Measurements from ENCODE around the gene THSD1.
"Not testable (repeated sequence)": the region's sequence is repeated elsewhere in the genome, so short reads cannot be mapped to it uniquely, and the experiment has no call there.

Gene THSD1

GRCh38 chr13:52407436-52407835 lies 1.5 kb upstream of the THSD1 start:
- FAIRE-seq = not testable (repeated sequence)

GRCh38 chr13:52406629-52407028 lies 657 bp upstream of the THSD1 start:
- no peak for FAIRE-seq

DNA sequence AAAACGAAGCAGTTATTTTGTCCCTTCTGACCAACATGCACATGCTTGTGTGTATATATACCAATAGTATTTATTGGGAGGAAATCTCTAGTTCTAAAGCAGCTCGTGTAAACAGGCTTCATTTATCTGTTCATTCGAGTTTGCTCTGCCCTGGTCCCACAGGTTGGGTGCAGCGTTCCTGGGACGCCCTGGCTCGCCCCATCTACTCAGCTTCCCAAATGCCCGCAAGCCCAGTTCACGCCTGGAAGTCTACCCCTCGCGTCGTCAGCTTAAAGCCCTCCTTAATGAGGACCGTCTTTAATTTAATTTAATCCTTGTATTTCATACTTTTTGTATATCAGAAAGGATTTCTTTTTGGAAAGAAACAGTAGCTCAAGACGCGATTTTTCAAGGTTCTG lies 604 bp downstream of the THSD1 start:
- FAIRE-seq = no peak

- no peak for FAIRE-seq
These were observed 6.3 kb downstream of the THSD1 start for GRCh38 chr13:52399708-52400107.

- no peak for FAIRE-seq
These were observed 6.9 kb downstream of the THSD1 start for GRCh38 chr13:52399046-52399445.

DNA sequence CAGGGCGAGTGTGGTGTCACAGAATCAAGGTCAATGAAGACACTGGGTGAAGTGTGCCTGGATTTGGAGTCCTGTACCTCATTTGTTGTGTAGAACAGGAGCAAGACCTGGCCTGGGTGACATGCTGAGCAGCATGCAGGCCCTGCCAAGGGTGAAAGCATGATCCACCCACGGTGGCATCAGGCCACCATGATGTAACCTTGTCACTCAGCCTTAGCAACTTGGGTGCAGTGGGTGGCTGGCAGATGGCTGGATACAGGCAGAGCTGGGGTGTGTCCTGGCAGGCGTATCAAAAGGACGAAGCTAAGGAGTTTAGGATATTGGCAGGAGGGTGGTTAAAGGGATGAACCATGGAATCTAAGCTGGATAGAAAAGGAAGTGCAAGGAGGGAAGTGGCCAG lies 10.3 kb downstream of the THSD1 start:
- no peak for FAIRE-seq

GRCh38 chr13:52394586-52394985 lies 11.4 kb downstream of the THSD1 start:
- FAIRE-seq = no peak

DNA sequence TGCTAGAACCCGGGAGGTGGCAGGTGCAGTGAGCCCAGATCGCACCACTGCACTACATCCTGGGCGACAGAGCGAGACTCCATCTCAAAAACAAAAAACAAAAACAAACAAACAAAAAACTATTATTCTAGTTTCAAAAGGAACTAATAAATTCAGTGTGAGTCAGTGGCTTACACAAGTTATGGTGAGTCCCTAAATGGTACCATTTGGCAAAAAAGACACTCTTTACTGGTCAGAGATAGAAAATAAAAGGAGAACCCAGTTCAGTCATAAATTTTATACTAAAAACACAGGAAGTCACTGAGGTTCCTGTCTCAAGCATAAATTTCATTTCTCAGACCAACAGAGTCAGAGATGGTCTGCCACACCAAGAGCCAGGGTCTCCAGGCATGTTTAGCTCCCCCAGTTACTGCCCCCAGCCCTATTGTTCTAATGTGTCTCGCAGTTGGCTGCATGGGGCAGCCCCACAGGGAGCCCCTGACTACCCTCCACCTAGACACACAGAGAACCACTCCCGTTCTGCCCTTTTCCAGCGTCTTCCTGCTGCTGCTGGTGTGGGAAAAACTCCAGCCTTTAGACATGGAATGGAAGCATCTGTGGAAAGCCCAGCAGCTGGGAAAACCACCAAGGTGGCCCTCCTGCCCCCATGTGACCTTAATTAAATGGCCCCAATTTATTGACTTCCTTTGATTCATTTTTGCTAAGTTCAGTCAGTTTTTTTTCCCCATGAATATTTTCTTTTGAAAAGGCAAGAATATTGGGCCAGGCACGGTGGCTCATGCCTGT lies 12.2 kb downstream of the THSD1 start:
- FAIRE-seq = no peak

DNA sequence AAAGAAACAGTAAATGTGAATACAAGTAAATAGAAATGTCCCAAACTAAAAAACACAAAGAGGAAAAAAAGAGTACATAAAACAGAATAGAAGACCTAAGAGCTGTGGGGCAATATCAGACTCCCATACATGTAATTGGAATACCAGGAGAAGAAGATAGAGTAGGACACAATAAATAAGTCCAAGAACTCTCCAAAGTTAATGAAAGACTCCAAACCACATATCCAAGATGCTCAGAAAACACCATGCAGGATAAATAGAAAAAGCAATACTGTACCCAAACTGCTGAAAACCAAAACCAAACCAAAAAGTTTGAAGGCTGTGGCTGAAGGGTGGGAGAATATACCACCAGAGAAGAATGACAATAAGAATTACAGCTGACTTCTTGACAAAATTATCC lies 18.3 kb downstream of the THSD1 start:
- no peak for FAIRE-seq

GRCh38 chr13:52385870-52386269 lies 20.1 kb downstream of the THSD1 start:
- FAIRE-seq = no peak

GRCh38 chr13:52383366-52383765 lies 22.6 kb downstream of the THSD1 start:
- FAIRE-seq = no peak

DNA sequence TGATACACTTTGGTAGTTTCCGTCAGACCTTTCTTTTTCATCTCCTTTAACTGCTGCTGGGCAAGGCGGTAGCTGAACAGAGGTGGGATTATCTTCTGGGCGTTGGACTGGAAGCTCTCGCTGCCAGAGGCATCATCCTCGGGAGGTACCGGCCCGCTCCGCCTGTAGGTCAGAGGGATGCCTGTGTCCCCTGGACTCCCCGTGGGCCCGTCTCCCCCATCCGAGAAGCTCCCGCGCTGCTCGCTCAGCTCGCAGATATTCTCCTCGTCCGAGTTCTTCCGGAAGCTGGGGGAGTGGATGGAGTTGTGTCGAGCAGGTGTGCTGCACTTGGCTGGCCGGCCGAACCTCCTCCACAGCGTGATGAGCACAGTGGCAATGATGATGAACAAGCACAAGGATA lies 27.7 kb downstream of the THSD1 start:
- no peak for FAIRE-seq

GRCh38 chr13:52377898-52378297 lies 28.1 kb downstream of the THSD1 start:
- FAIRE-seq = no peak

- no peak for FAIRE-seq
These were observed 31.0 kb downstream of the THSD1 start for GRCh38 chr13:52374873-52375411.

- no peak for FAIRE-seq
These were observed 31.6 kb downstream of the THSD1 start for GRCh38 chr13:52374389-52374788.

- FAIRE-seq = not testable (repeated sequence)
These were observed 32.7 kb downstream of the THSD1 start for GRCh38 chr13:52373277-52373676.

- no peak for FAIRE-seq
These were observed 34.2 kb downstream of the THSD1 start for GRCh38 chr13:52371736-52372247.

DNA sequence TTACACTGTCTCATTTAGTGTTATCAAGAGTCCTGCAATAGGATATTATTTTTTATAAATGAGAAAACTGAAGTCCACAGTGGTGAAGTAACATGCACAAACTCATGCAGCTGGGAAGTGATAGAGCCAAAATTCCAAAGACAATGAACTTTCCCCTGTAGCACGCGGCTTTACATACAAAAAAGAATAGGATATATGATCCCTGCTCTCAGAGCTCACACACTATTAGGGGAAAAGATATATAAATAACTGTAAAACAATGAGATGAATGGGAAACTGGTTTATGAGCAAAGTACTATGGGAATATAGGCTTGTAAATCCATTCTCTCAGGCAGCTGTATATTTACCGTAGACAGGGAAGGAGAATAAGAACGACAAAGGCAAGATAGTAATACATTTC lies 39.7 kb downstream of the THSD1 start:
- FAIRE-seq = no peak

DNA sequence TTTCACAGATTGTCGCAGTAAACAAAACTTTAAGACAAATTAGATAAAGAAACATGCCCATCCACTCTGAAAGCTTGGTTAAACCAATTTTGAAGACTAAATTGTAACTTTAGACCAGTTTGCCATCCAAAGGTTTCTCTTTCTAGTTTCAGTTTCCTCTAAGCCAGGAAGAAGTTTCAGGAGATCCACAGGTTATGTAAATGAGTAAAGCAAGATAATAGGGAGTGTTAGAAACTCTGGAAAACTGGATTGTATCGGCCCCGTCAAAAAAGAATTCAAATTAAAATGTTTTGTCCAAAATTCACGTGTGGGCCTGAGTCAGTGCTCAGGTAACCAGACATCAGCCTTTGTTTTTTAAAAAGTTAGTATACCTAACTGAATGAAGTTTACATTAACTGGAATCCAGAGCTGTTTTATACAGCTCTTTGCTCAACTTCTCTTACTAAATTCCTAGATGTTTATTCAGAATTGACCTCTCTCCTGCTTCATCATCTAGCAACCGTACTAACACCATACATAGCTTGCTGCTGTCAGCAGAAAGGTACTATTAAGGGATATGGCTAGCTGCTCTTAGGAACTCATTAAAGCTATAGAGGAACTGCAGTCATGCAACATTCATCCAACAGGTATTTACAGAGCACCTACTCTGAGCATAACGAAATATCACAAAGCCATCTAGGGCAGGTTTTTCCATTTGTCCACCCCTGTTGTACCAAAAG lies 43.6 kb downstream of the THSD1 start:
- FAIRE-seq = not testable (repeated sequence)

GRCh38 chr13:52361225-52361624 lies 44.7 kb downstream of the THSD1 start:
- no peak for FAIRE-seq

DNA sequence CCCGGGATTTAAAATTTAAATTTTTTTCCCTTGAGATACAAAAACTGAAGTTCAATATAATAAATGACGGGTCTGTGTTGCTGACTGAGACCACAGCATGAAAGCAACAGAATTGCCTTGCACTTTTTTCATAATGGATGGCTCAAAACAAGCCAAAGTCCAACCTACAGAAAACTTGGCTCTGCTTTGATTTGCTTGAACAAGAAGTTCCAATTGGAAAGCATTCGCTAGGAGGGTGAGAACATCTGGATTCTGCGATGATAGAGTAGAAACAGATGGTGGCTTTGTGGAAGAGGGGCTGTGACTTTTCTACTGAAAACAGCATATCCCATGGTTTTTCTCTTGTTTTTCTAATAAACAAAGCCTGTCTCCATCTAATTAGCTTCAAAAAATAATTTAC lies 46.4 kb downstream of the THSD1 start:
- FAIRE-seq = no peak

GRCh38 chr13:52356327-52356726 lies 49.6 kb downstream of the THSD1 start:
- FAIRE-seq = no peak

DNA sequence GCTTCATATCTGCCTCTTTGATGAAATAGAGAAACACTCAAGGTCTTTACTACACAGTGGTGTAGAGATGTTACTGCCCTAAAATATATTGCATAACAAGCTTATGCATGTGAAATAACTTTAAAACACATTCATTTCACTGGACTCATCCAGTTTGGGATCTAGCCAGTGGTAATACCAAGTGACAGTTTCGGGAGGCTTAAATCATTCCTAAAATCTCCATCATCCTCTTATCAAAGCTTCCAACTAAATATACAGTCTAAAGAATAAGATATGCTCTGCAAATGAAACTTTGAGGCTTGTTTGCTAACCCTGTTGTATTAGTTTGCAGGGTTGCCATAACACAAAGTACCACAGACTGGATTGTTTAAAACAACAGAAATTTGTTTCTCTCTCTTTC lies 52.8 kb downstream of the THSD1 start:
- FAIRE-seq = no peak
